Suprapubic skin (tissue), 4 donors: Measurements from ENCODE around the gene C22orf39. TPM values are rescaled to one million over a fixed set of nuclear protein-coding genes. Genes with fewer than 3 reads are reported as not detected.

ENCODE experiments used
- DNase-seq, 2 donors: peaks; one replicate each; pipeline ENCODE4 v3.0.0-alpha.2; 2019; ENCODE audit warnings: low spot score in 2 of 2
- H3K27ac ChIP-seq: fragments of 200-600 bp; sonication (generic); one replicate; pipeline ENCODE4 v1.5.1; 2019
- H3K27me3 ChIP-seq: fragments of 200-600 bp; sonication (generic); one replicate; pipeline ENCODE4 v1.5.1; 2019
- H3K36me3 ChIP-seq: fragments of 200-600 bp; sonication (generic); one replicate; pipeline ENCODE4 v1.5.1; 2019
- H3K4me1 ChIP-seq: fragments of 200-600 bp; sonication (generic); one replicate; pipeline ENCODE4 v1.5.1; 2019
- H3K4me3 ChIP-seq: fragments of 200-600 bp; sonication (generic); one replicate; pipeline ENCODE4 v1.5.1; 2019; ENCODE audit warnings: mild to moderate bottlenecking
- H3K9me3 ChIP-seq: fragments of 200-600 bp; sonication (generic); one replicate; pipeline ENCODE4 v1.5.1; 2019
- CTCF ChIP-seq, 2 donors: fragments of 200-600 bp in 1 of 2; fragments of 450-650 bp in 1 of 2; sonication (generic) in 1 of 2; IDR thresholded peaks; one replicate each; pipeline ENCODE4 v1.5.1; 2016 to 2019; ENCODE audit warnings: antibody characterized with exemption in 2 of 2, mild to moderate bottlenecking in 1 of 2, moderate library complexity in 1 of 2
- EP300 ChIP-seq: sonication (generic); formaldehyde crosslinking; IDR thresholded peaks from one replicate; pipeline ENCODE4 v1.6.1; 2017; ENCODE audit warnings: antibody characterized with exemption
- POLR2A ChIP-seq, 2 donors: fragments of 450-650 bp; IDR thresholded peaks; one replicate each; pipeline ENCODE4 v1.6.1; 2017; ENCODE audit warnings: antibody characterized with exemption in 2 of 2, mild to moderate bottlenecking in 2 of 2, moderate library complexity in 2 of 2
- POLR2AphosphoS5 ChIP-seq, 3 donors: sonication (generic); formaldehyde crosslinking; IDR thresholded peaks; one replicate each; pipeline ENCODE4 v1.6.1; 2017; ENCODE audit warnings: antibody characterized with exemption in 3 of 3
- WGBS: methylation state at CpG from one replicate; pipeline ENCODE4 v1.1.5; 2018; 5-methylcytosine and 5-hydroxymethylcytosine counted together
- total RNA-seq, 4 donors: library from RNA; depleted of rRNA; stranded (reverse); fragments of >200 nt; gene quantifications; one replicate each; pipeline ENCODE4 v1.1.0, GENCODE V29; 2016

The C22orf39 gene
- total RNA-seq, 4 donors from 2014 or later: 49.4 to 67.0 (median 51.7) TPM

GRCh38 chr22:19432133-19432851 is 15.2 kb downstream of the C22orf39 start, which contains the start of gene MRPL40:
Gene MRPL40 (plus strand): TSS chr22:19432545. CDS start chr22:19432555, 10 bp downstream.
- H3K4me1 ChIP-seq: peaks cover 30% of the 10 kb centered on the region
- TF ChIP-seq CTCF (IDR thresholded peaks at IDR 0.05): no peak
- peak in 1 of 2 donors; percentile 59 for TF ChIP-seq POLR2A (IDR thresholded peaks at IDR 0.05)
- TF ChIP-seq EP300: no peak
- peak; percentile 77 to 93 (median 86) for TF ChIP-seq POLR2AphosphoS5 (IDR thresholded peaks at IDR 0.05)
- 0% methylated on average over 19 of the region's 74 CpGs for WGBS
- H3K4me3 ChIP-seq: peak within 1 kb of the TSS; percentile 96
- DNase-seq: peak; percentile 95
- peaks cover 26% of the 10 kb centered on the region for H3K36me3 ChIP-seq
- no peaks in the 10 kb centered on the region for H3K9me3 ChIP-seq
- peak within 1 kb of the TSS; percentile 98 for H3K27ac ChIP-seq
- H3K27me3 ChIP-seq: no peaks in the 10 kb centered on the region

GRCh38 chr22:19431649-19432132 is 15.8 kb downstream of the C22orf39 start, which contains the start of gene HIRA:
Gene HIRA (minus strand): TSS chr22:19431733. CDS start chr22:19431476, 257 bp downstream.
- H3K9me3 ChIP-seq: no peaks in the 10 kb centered on the region
- peaks cover 30% of the 10 kb centered on the region for H3K4me1 ChIP-seq
- DNase-seq: peak; percentile 90 to 92
- H3K27me3 ChIP-seq: no peaks in the 10 kb centered on the region
- 0% methylated on average over 25 of the region's 66 CpGs for WGBS
- H3K27ac ChIP-seq: peak within 1 kb of the TSS; percentile 98
- peaks cover 22% of the 10 kb centered on the region for H3K36me3 ChIP-seq
- peak within 1 kb of the TSS; percentile 96 for H3K4me3 ChIP-seq
- TF ChIP-seq POLR2AphosphoS5 (IDR thresholded peaks at IDR 0.05) (peak in 1 of 3 donors; percentile 84), CTCF (IDR thresholded peaks at IDR 0.05) (no peak)

- H3K27me3 ChIP-seq: no peaks in the 10 kb centered on the region
- peak overlapping the region; percentile 78 for H3K27ac ChIP-seq
- peaks cover 31% of the 10 kb centered on the region for H3K4me1 ChIP-seq
- no peak for TF ChIP-seq POLR2AphosphoS5 (IDR thresholded peaks at IDR 0.05)
- no peak for TF ChIP-seq EP300
- TF ChIP-seq CTCF (IDR thresholded peaks at IDR 0.05): no peak
- no peak for TF ChIP-seq POLR2A (IDR thresholded peaks at IDR 0.05)
- 1% methylated on average over 14 of the region's 53 CpGs for WGBS
- H3K4me3 ChIP-seq: peak overlapping the region; percentile 96
- peak in 1 of 2 donors; percentile 76 for DNase-seq
- no peaks in the 10 kb centered on the region for H3K9me3 ChIP-seq
- H3K36me3 ChIP-seq: peaks cover 17% of the 10 kb centered on the region
Measured at GRCh38 chr22:19430890-19431541, 16.5 kb downstream of the C22orf39 start.

GRCh38 chr22:19429950-19430889 is 17.3 kb downstream of the C22orf39 start:
- Histone ChIP-seq H3K4me1 (peaks cover 32% of the 10 kb centered on the region), H3K4me3 (peak overlapping the region; percentile 96), H3K27ac (peak overlapping the region; percentile 78), H3K9me3 (no peaks in the 10 kb centered on the region), H3K36me3 (peaks cover 9% of the 10 kb centered on the region), H3K27me3 (no peaks in the 10 kb centered on the region)
- 8% methylated on average over 10 of the region's 12 CpGs for WGBS
- DNase-seq: no peak
- TF ChIP-seq EP300: no peak
- no peak for TF ChIP-seq POLR2AphosphoS5 (IDR thresholded peaks at IDR 0.05)
- TF ChIP-seq POLR2A (IDR thresholded peaks at IDR 0.05): no peak
- no peak for TF ChIP-seq CTCF (IDR thresholded peaks at IDR 0.05)
